ENCODE results near the gene MGP.

Gene MGP

DNA sequence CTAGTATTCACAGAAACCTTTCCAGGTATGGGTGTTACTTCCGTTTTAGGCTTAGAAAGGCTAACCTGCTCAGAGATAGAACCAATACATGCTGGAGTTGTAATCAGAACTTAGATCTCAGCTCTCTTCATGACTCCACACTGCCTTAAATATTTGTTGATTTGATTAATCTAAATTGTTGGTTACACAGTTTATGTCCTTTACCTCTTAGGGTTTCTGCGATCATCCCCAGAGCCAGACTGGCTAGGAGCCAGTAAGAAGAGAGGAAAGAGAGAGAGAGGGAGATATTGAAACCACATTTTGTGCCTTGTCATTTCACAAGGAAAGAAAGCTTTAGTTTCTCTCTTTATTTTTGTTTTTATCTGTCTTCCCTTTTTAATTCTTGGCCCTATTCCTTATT, 16.8 kb upstream of the MGP start:
- DNase-seq: no peak

- DNase-seq: no peak
These were observed 15.5 kb upstream of the MGP start for GRCh38 chr12:14901228-14901562.

- DNase-seq: no peak
These were observed 15.0 kb upstream of the MGP start for GRCh38 chr12:14900521-14901227.

DNA sequence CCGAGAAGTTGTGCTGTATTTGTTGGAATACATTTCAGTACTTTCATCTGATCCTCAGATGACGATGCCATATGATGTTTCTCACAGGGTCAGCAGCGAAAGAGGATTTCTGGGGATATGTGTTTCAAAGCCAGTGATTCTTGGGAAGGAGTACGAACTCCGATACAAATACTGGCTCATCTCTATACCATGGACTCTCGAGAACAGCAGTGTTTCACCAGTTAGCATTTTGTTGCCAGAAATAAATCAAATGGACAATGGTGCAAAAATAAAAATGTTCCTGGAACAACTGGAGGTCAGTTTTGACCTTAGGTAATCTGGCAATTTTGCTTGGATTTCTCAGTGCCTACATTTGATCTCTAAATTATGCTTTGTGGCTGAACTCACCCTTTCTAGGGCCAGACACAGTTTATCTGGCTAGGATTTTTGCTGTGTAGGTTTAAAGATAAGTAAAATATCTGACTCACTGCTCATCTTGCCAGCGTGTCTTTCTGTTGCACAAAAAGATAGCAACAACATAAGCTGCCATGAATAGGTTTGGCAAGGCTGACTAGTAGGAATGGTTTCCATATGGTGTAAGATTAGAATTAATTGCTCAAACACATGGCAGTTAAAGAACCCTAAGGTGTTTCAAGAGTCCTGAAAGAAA, 11.0 kb upstream of the MGP start:
- DNase-seq: no peak

DNA sequence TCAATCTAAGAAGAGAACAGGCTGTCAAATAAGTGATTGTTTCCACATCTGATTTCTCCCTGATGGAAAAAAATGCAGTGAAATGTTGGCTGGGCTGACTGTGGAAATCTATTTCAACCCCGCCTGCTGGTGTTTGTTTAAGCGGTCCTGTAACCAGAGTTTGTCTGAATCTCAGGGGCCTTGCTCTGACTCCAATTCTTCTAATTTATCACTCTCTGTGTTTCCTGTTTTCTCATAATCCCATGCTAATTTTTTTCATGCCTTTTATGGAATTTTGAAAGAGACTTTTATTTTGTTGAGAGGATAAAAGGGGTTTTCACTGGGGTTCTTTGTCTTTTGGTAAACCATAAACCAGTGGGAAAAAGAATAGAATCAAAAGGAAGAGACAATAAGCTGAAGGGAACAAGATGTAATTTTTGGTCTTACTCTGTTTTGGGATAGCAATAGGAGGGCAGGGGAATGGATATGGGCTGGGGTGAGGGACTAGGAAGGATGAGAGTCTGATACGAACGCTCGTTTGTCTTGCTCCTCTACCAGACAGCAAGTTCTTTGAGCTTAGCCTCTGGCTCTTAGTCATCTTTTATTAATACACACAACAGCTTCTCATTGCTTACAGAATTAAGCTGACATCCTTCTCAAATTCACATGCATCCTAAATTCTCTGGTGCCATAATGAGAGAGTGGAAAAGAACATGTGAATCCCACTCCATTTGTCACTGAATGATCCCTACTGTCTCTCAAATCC, 8.0 kb upstream of the MGP start:
- no peak for DNase-seq

- DNase-seq: no peak
These were observed 7.3 kb upstream of the MGP start for GRCh38 chr12:14892726-14893505.

GRCh38 chr12:14890701-14891100, 5.0 kb upstream of the MGP start:
- no peak for DNase-seq

- DNase-seq: no peak
These were observed 617 bp upstream of the MGP start for GRCh38 chr12:14886271-14886670.

- peak; percentile 77 for DNase-seq
These were observed 1.2 kb downstream of the MGP start for GRCh38 chr12:14884458-14884878.

- no peak for DNase-seq
These were observed 2.0 kb downstream of the MGP start for GRCh38 chr12:14883686-14884085.

DNA sequence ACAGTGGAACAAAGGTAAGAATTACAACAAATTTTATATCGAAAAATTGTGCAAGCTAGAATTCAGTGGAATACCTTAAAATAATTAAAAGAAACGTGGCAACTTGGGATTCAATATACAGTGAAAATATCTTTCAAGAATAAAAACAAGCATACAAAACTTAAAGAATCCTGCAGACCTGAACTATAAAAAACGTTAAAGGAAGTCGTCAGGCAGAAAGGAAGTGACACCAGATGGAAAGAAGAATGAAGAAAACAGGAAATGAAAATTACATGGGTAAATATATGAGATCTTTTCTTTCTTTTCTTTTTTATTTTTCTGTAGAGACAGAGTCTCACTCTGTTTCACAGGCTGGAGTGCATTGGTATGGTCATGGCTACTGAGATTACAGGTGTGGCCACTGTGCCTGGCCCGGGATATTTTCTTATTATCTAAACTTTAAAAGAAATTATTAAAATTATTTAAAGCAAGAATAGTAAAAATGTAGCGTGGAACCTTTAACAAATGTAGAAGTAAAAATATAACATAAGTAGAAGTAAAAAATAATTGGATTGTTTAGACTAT, 4.7 kb downstream of the MGP start:
- DNase-seq: no peak

DNA sequence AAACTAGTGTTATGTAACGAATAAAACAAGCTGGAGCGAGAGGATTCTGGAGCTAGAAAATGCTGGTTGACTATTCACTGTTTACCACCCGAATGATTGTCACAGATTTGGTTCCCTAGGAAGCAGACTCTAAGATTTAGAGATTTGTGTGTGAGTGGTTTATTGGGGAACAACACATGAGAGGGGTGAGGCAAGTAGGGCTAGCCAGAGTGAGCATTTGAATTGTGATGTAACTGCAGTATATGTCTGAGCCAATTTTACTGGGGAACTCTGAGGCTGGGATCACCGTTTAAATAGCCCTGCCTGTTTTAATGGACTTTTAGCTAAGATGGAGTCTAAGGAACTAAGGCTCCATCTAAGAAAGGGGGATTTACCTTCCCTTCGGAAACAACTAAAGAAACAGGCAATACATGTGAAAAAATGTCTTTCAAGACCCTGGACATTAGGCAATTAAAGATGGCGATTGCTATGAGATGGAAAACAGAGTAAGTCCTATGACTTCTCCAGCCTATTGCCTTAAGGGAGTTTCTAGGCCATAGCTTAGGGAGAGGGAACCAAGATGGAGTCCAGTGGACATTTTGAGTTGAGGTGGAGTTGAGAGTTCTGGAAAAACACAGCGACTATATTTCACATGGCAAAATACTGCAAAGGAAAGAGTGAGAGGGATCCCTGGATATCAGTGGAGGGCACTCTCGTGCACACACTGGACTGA, 6.3 kb downstream of the MGP start:
- no peak for DNase-seq

GRCh38 chr12:14878488-14878887, 7.2 kb downstream of the MGP start:
- DNase-seq: no peak

DNA sequence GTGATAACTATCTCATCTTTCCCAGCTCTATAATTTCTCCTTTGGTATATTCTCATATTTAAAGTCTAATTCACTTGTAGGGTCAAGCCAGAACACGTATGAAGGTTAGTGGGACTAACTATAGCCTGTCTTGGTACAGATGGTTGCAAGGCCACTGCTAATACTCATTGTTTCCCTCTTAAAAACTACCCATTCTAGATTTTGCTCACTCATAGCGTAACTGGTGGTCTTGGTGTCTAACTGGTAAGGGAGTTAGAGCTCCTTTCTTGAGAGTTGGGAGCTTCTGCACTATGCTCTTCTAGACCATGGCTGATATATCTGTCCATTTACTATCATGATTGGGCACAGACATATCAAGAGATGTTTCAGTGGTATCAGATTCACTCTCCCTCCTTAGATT, 8.8 kb downstream of the MGP start:
- DNase-seq: no peak

DNA sequence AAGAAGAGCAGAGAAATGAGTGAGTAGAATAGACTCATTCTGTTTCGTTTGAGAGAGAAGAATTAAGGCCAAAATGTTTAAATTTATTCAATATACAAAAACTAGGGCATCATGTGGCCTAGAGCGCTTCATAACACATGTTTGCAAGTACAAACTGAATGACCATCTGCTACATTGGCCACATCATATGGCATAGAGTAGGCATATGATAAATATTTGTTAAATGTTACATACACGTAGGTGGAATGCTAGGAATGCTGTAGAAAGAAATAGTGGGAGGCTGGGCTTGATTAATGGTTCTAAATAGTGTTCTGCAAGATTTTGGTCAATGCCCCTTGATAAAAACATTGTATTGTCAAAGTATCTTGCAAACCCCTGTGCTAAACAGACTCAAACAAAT, 10.8 kb downstream of the MGP start:
- no peak for DNase-seq

DNA sequence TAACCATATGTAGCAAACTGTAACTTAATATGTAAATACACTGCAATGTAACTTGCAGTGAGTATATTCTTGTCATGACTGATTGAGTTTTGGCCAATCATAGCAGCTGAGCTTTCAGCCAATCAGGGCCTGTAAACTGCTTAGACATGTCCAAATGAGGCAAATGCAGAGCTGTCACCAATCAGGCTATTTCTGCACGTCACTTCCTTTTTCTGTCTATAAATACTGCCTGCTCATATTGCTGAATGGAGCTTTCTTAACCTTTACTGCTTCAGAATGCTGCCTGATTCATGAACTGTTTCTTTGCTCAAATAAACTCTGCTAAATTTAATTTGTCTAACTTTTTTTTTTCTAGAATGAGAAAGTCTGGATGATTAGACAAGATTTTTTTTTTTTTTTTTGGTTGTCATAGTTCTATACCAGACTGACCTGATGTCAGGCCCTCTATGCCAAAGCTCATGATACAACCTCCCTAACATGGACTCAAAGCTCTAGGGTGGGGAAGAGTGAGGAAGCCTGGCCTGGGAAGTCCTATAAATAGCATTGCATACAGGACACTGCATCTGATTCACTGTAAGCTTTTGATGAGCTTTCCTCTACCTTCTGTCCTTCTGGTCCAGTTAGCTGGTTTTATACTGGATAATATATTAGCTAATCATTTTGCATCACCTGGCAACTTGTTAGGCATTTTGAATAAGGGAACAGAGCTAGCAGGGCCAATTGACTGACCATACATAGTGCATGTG, 12.0 kb downstream of the MGP start:
- no peak for DNase-seq

DNA sequence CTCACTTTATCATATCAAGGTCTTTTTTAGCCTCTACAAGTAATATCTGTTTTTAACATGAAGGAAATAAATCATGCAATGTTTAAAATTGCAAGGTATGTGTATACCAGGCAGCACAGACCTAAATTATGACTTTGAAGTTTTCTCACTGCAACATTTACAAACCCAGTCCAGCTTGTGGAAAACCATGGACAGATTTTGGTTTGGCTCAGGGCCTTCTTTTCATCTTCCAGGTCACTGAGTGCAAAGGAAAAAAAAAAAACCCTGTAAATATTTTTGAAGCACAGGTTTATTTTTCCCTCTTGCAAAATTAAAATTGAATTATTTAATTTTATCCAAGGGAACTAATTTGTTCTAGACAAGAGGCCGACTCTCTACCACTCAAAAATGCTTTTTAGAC, 13.8 kb downstream of the MGP start:
- DNase-seq: no peak

DNA sequence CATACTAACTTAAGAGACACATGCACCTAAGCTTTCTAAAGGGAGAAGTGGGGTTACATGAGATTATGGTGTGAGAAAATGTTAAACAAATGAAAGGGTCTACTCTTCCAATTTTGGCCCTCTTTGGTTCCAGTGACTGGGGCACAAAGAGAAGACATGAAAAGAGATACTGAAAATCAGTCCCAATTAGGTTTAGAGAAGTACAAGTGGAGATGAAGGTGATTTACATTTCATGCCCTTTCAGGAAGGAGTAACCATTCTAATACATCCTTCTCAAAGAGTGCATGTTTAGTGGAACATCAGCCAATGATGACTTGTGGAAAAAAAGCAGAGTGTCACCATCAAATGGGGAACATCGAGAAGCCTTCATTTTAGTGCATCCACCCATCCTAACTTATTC, 14.4 kb downstream of the MGP start:
- DNase-seq: no peak

DNA sequence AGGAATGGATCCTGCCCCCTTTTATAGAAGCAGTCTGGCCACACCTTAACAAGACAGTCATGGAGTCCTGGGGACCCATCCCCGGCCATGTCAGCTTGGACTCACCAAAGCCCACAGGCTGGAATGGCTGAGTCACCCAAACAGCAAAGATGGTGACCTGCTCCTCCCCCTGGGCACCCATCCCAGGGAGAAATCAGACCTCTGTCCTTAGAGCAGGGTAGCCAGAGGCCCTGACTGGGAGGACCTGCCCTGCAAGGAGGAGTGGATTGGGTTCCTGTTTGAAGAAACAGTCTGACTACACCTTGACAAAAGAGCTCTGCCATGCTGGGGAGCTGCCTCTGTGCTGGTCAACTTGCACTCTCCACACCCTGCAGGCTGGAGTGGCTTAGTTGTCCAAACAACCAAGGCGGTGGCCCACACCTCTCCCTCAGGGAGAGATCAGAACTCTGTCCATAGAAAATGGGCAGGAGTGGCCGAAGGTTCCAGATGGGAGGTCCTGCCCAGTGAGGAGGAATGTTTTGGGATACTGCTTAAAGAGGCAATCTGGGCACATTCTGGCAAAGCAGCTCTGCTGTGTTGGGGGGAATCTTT, 16.6 kb downstream of the MGP start:
- no peak for DNase-seq

DNA sequence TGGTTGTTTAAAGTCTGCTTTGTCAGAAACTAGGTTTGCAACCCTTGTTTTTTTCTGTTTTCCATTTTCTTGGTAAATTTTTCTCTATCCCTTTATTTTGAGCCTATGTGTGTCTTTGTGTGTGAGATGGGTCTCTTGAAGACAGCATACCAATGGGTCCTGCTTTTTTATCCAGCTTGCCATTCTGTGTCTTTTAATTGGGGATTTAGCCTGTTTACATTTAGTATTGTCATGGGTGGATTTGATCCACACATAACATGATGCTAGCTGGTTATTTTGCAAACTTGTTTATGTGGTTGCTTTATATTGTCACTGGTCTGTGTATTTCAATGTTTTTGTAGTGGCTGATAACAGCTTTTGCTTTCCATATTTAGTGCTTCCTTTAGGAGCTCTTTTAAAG, 25.2 kb downstream of the MGP start:
- DNase-seq: no peak

DNA sequence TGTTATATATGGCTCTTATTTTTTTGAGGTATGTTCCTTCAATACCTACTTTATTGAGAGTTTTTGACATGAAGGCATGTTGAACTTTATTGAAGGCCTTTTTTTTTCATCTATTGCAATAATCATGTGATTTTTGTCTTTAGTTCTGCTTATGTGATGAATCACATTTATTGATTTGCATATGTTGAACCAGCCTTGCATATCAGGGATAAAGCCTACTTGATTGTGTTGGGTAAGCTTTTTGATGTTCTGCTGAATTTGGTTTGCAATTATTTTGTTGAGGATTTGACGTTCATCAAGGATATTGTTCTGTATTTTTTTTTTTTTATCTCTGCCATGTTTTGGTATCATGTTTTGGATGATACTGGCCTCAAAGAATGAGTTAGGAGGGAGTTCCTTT, 27.1 kb downstream of the MGP start:
- no peak for DNase-seq

All from activated T-cell treated with anti-CD3 and anti-CD28 coated beads, Interleukin-2, amount 50 U/mL, for 1 hour (primary cell).